K562 (cell line): ENCODE data around the gene COL4A1. TPM values are rescaled to one million over a fixed set of nuclear protein-coding genes. Genes with fewer than 3 reads are reported as not detected.

Source experiments
- ATAC-seq: fragments of 200-7000 bp; cut with Tn5 transposase; 3 replicates; pipeline ENCODE4 v1.9.1; 2020; ENCODE audit warnings: moderate library complexity
- BruUV-seq: library from RNA; stranded (reverse); fragments of 400-500 nt; replicated peaks from 2 replicates; lab custom pipeline; 2021; lab: Mats Ljungman, UMichigan
- CTCF ChIA-PET: fragments of 300-600 bp; formaldehyde crosslinking; extraction: SDS; loops from one replicate; lab custom pipeline; 2021; ENCODE audit warnings: low intra/inter-chr PET ratio; lab: Yijun Ruan, JAX
- POLR2A ChIA-PET: fragments of 300-600, 350-650 bp; sonication (Branson Sonifier 250); formaldehyde crosslinking; extraction: SDS; loops from one replicate; lab custom pipeline; 2021; ENCODE audit warnings: antibody characterized with exemption, inconsistent platforms; lab: Yijun Ruan, JAX
- DNase-seq, 4 experiments: peaks; one replicate each; pipeline versions ENCODE4 v3.0.0 to v3.0.0-alpha.2; 2011 to 2018; ENCODE audit warnings: low spot score in 3 of 4, mixed read lengths in 3 of 4; ENCODE audit errors: extremely low read depth in 1 of 4
- FAIRE-seq: peaks from 2 replicates; lab custom pipeline; 2011; peaks lifted over from hg19 to GRCh38; lab: Jason Lieb, UNC
- H2AFZ ChIP-seq: 2 replicates; pipeline ENCODE4 v1.6.0; 2011; ENCODE audit warnings: low read depth, low read length, control low read depth, inconsistent platforms
- H3K27ac ChIP-seq: fragments of 200-600 bp; 3 replicates; pipeline ENCODE4 v1.8.0; 2011; ENCODE audit warnings: low read depth, mild to moderate bottlenecking, control low read depth, inconsistent platforms, low read length, moderate library complexity, mixed read lengths; ENCODE audit errors: extremely low read depth
- H3K27me3 ChIP-seq, 2 experiments: fragments of 300-600 bp in 1 of 2; 2 replicates in 1 of 2; 3 replicates in 1 of 2; pipeline versions ENCODE4 v1.6.0 to v1.8.0; 2011; ENCODE audit warnings: inconsistent platforms in 2 of 2, low read length in 2 of 2, mild to moderate bottlenecking in 1 of 2, mixed read lengths in 1 of 2, moderate library complexity in 1 of 2; ENCODE audit not compliant: control insufficient read depth in 2 of 2, insufficient read depth in 2 of 2
- H3K36me3 ChIP-seq: fragments of 300-600 bp; 3 replicates; pipeline ENCODE4 v1.8.0; 2011; ENCODE audit warnings: mild to moderate bottlenecking, low read length, inconsistent platforms; ENCODE audit not compliant: control insufficient read depth, insufficient read depth
- H3K4me1 ChIP-seq, 2 experiments: fragments of 200-600 bp in 1 of 2; replicated peaks in 1 of 2; 2 replicates in 1 of 2; 3 replicates in 1 of 2; pipeline versions ENCODE4 v1.5.1 to v1.8.0; 2011; ENCODE audit warnings: inconsistent platforms in 2 of 2, low read length in 2 of 2, mild to moderate bottlenecking in 1 of 2, mixed read lengths in 1 of 2, moderate library complexity in 1 of 2; ENCODE audit not compliant: control insufficient read depth in 2 of 2, insufficient read depth in 2 of 2
- H3K4me2 ChIP-seq: 2 replicates; pipeline ENCODE4 v1.6.1; 2011; ENCODE audit warnings: low read length, control low read depth, inconsistent platforms, mixed read lengths; ENCODE audit not compliant: insufficient read depth
- H3K4me3 ChIP-seq: fragments of 200-600 bp; sonication (generic), shearing (Covaris generic); 2 replicates; pipeline ENCODE4 v1.5.1; 2016; ENCODE audit warnings: control low read depth, inconsistent platforms
- H3K79me2 ChIP-seq: fragments of 200-600 bp; 3 replicates; pipeline ENCODE4 v1.8.0; 2011; ENCODE audit warnings: low read length, inconsistent platforms; ENCODE audit not compliant: control insufficient read depth, insufficient read depth
- H3K9ac ChIP-seq, 2 experiments: 2 replicates each; pipeline versions ENCODE4 v1.6.0 to v1.6.1; 2011; ENCODE audit warnings: low read depth in 2 of 2, low read length in 2 of 2, control low read depth in 1 of 2, inconsistent platforms in 1 of 2, mild to moderate bottlenecking in 1 of 2, mixed read lengths in 1 of 2; ENCODE audit not compliant: insufficient read depth in 1 of 2
- H3K9me1 ChIP-seq: one replicate; pipeline ENCODE4 v1.6.0; 2011; ENCODE audit warnings: inconsistent platforms, mild to moderate bottlenecking, low read length, moderate library complexity; ENCODE audit not compliant: control insufficient read depth, insufficient read depth
- H3K9me3 ChIP-seq: replicated peaks from 2 replicates; pipeline ENCODE4 v1.5.1; 2011; ENCODE audit warnings: low read depth, low read length, inconsistent platforms; ENCODE audit not compliant: control insufficient read depth, insufficient read depth
- H4K20me1 ChIP-seq: replicated peaks from 2 replicates; pipeline ENCODE4 v1.6.1; 2011; ENCODE audit warnings: low read length, inconsistent platforms, mixed read lengths; ENCODE audit not compliant: control insufficient read depth, insufficient read depth
- HNRNPH1 ChIP-seq: fragments of 200-400 bp; formaldehyde crosslinking; optimal IDR thresholded peaks from 2 replicates; pipeline ENCODE3; 2017; ENCODE audit warnings: low read depth, mild to moderate bottlenecking, low read length, moderate library complexity
- ILK ChIP-seq: fragments of 450-650 bp; IDR thresholded peaks from 2 replicates; pipeline ENCODE4 v1.6.1; 2016; ENCODE audit warnings: missing genetic modification characterization, low read depth, mild to moderate bottlenecking, missing compliant biosample characterization, moderate library complexity, borderline replicate concordance
- MECOM ChIP-seq: fragments of 250-450 bp; sonication (Bioruptor Pico); IDR thresholded peaks from 2 replicates; pipeline ENCODE4 v1.8.0; 2022; ENCODE audit warnings: inconsistent platforms
- SAFB2 ChIP-seq: fragments of 200-400 bp; formaldehyde crosslinking; IDR thresholded peaks from 2 replicates; pipeline ENCODE4 v1.6.1; 2018; ENCODE audit warnings: borderline replicate concordance, low read length, low read depth, moderate library complexity; ENCODE audit not compliant: severe bottlenecking
- SIN3B ChIP-seq: fragments of 450-650 bp; IDR thresholded peaks from 2 replicates; pipeline ENCODE4 v1.6.1; 2017; ENCODE audit warnings: low read depth, mild to moderate bottlenecking, moderate library complexity
- SP1 ChIP-seq: sonication (generic); formaldehyde crosslinking; IDR thresholded peaks from 2 replicates; pipeline ENCODE4 v1.8.1; 2022; ENCODE audit warnings: mild to moderate bottlenecking, missing genetic modification reagents
- TEAD1 ChIP-seq, 2 experiments: fragments of 450-650 bp in 1 of 2; sonication (generic) in 1 of 2; formaldehyde crosslinking; IDR thresholded peaks; 2 replicates each; pipeline versions ENCODE4 v1.4.0 to v1.8.0; 2020 to 2022; ENCODE audit warnings: mild to moderate bottlenecking in 2 of 2, missing genetic modification reagents in 1 of 2
- ZBTB17 ChIP-seq: fragments of 450-650 bp; formaldehyde crosslinking; IDR thresholded peaks from 2 replicates; pipeline ENCODE4 v1.4.0; 2020; ENCODE audit warnings: mild to moderate bottlenecking
- ZNF232 ChIP-seq: sonication (generic); formaldehyde crosslinking; IDR thresholded peaks from 2 replicates; pipeline ENCODE4 v1.8.0; 2022; ENCODE audit warnings: mild to moderate bottlenecking, missing genetic modification reagents
- ZNF445 ChIP-seq: fragments of 250-450 bp; sonication (Bioruptor Pico); IDR thresholded peaks from 2 replicates; pipeline ENCODE4 v1.4.0; 2020; ENCODE audit warnings: low read depth, mild to moderate bottlenecking, moderate library complexity
- ZNF699 ChIP-seq: fragments of 250-450 bp; sonication (Bioruptor Pico); IDR thresholded peaks from 2 replicates; pipeline ENCODE4 v1.8.0; 2021; ENCODE audit warnings: mild to moderate bottlenecking, moderate library complexity; ENCODE audit not compliant: insufficient replicate concordance
- WGBS: fragments of 100-300 bp; shearing (Covaris generic); methylation state at CpG from one replicate; pipeline ENCODE4 v1.1.6; 2016; ENCODE audit warnings: low coverage, mixed read lengths; ENCODE audit not compliant: insufficient coverage; ENCODE audit errors: missing lambda C conversion rate; 5-methylcytosine and 5-hydroxymethylcytosine counted together
- in situ Hi-C: fragments of 300-500 bp; cut with MboI; formaldehyde crosslinking; loops from 4 replicates; pipeline ENCODE4 v1.15.0; 2018; ENCODE audit warnings: inconsistent platforms, mixed read lengths
- intact Hi-C: fragments of 100-400 bp; cut with micrococcal nuclease; formaldehyde crosslinking; loops from 2 replicates; pipeline ENCODE4 v1.14.2; 2022
- polyA plus RNA-seq, 8 experiments: library from polyadenylated mRNA; depleted of rRNA in 4 of 8; stranded (reverse) in 5 of 8; unstranded in 3 of 8; fragments of >200 nt; fragmentation: Nextera tagmentation in 2 of 8; fragmentation: Illumina TruSeq in 1 of 8; extraction: Ambion mirVana in 2 of 8; extraction: Trizol in 1 of 8; gene quantifications; 2 replicates each; pipeline versions ENCODE4 v1.2.1 to v1.2.3, GENCODE V29; 2011 to 2014; ENCODE audit warnings: inconsistent platforms in 1 of 8, missing spikeins in 1 of 8
- total RNA-seq, 7 experiments: library from RNA; depleted of rRNA in 6 of 7; stranded (reverse); fragments of >200 nt in 6 of 7; fragmentation: Illumina TruSeq in 2 of 7; extraction: Trizol in 2 of 7; gene quantifications; 2 replicates each; pipeline versions ENCODE4 v1.2.1 to v1.2.3, GENCODE V29; 2011 to 2021; ENCODE audit warnings: low replicate concordance in 1 of 7
- TF ChIP-seq, protein P1 (sequence below): fragments of 450-650 bp; formaldehyde crosslinking; IDR thresholded peaks from 2 replicates; pipeline ENCODE4 v1.4.0; 2022; ENCODE audit warnings: missing genetic modification characterization
- TF ChIP-seq, protein P2 (sequence below): fragments of 450-650 bp; formaldehyde crosslinking; IDR thresholded peaks from 2 replicates; pipeline ENCODE4 v1.4.0; 2020; ENCODE audit warnings: mild to moderate bottlenecking
- TF ChIP-seq, protein P3 (sequence below): fragments of 250-450 bp; sonication (Bioruptor Pico); IDR thresholded peaks from 2 replicates; pipeline ENCODE4 v1.5.0; 2021

COL4A1 gene
- total and polyA plus RNA-seq, 9 of the 15 experiments (the other 6 are each of a cell fraction or from before 2014, with no cell fraction given) = 0.35 TPM; not detected in 8

DNA sequence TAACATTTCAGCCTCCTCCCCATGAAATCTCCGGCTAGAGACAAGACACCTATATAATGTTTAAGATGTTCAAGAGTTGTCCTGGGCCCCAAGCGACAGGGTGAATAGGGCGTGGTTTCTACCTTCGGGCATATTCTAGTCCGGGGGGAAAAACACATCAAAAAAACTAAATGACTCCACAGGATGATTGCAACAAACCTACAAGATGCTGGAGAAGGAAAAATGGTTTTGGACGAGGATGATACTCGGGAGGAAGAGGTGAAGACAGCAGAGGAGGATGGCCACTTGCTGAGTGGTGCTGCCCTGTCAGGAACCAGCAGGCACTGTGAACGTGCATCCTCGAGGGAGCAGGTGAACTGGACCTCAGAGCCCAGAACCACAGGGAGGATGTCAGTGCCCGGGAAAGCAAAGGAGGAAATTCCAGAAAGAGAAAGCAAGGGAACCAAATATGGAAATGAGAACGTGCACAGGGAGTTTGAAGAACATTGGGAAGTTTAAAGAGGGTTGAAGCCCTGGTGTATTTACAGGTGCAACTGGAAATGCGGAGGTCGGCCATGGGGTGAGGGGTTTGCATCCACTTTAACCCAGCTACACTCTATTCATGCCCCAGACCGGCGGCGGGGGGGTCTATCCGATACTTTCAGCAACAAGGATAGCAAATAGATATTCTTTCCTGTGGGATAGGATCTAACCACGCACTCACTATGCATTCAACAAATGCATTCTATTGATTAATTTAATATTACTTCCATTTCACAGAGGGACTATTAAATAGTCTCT lies 50.6 kb downstream of the COL4A1 start:
- no peaks in the 10 kb centered on the region for H3K9me3 ChIP-seq
- no peaks in the 10 kb centered on the region for H3K9me1 ChIP-seq
- H3K79me2 ChIP-seq = no peaks in the 10 kb centered on the region
- TF ChIP-seq, protein P1, sequence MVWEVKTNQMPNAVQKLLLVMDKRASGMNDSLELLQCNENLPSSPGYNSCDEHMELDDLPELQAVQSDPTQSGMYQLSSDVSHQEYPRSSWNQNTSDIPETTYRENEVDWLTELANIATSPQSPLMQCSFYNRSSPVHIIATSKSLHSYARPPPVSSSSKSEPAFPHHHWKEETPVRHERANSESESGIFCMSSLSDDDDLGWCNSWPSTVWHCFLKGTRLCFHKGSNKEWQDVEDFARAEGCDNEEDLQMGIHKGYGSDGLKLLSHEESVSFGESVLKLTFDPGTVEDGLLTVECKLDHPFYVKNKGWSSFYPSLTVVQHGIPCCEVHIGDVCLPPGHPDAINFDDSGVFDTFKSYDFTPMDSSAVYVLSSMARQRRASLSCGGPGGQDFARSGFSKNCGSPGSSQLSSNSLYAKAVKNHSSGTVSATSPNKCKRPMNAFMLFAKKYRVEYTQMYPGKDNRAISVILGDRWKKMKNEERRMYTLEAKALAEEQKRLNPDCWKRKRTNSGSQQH (CRISPR knock-in tag) = no peak
- TF ChIP-seq, protein P2, sequence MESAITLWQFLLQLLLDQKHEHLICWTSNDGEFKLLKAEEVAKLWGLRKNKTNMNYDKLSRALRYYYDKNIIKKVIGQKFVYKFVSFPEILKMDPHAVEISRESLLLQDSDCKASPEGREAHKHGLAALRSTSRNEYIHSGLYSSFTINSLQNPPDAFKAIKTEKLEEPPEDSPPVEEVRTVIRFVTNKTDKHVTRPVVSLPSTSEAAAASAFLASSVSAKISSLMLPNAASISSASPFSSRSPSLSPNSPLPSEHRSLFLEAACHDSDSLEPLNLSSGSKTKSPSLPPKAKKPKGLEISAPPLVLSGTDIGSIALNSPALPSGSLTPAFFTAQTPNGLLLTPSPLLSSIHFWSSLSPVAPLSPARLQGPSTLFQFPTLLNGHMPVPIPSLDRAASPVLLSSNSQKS (CRISPR knock-in tag) = no peak
- no peak for TF ChIP-seq ZBTB17
- TF ChIP-seq SIN3B = no peak
- no peak for TF ChIP-seq ZNF699 (CRISPR knock-in tag)
- TF ChIP-seq TEAD1 (CRISPR knock-in tag; IDR thresholded peaks at IDR 0.05) = no peak
- no peak for TF ChIP-seq MECOM
- TF ChIP-seq, protein P3, sequence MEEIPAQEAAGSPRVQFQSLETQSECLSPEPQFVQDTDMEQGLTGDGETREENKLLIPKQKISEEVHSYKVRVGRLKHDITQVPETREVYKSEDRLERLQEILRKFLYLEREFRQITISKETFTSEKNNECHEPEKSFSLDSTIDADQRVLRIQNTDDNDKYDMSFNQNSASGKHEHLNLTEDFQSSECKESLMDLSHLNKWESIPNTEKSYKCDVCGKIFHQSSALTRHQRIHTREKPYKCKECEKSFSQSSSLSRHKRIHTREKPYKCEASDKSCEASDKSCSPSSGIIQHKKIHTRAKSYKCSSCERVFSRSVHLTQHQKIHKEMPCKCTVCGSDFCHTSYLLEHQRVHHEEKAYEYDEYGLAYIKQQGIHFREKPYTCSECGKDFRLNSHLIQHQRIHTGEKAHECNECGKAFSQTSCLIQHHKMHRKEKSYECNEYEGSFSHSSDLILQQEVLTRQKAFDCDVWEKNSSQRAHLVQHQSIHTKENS (CRISPR knock-in tag) = no peak
- no peak for TF ChIP-seq ZNF445
- no peak for TF ChIP-seq SP1
- TF ChIP-seq ILK (tag) = no peak
- no peak for TF ChIP-seq SAFB2
- TF ChIP-seq ZNF232 (CRISPR knock-in tag) = no peak
- TF ChIP-seq HNRNPH1 = no peak
- WGBS = 1% methylated on average over 17 of the region's 18 CpGs
- in situ Hi-C loops (no loop called here), intact Hi-C loops (no loop called here)
- ATAC-seq (no peak), FAIRE-seq (no peak), DNase-seq (no peak)
- no peaks in the 10 kb centered on the region for H3K4me1 ChIP-seq
- H3K27me3 ChIP-seq = peaks cover 0 to 7% of the 10 kb centered on the region in 2 experiments; a peak in 2 of 5 replicates
- POLR2A ChIA-PET = no interaction called here
- H4K20me1 ChIP-seq = no peaks in the 10 kb centered on the region
- H3K4me3 ChIP-seq = no peak overlapping the region
- H3K9ac ChIP-seq = no peak overlapping the region
- H3K36me3 ChIP-seq = no peaks in the 10 kb centered on the region
- H3K27ac ChIP-seq = no peak overlapping the region
- CTCF ChIA-PET = no interaction called here
- no peak overlapping the region for H3K4me2 ChIP-seq
- no peak overlapping the region for H2AFZ ChIP-seq
- BruUV-seq = no TSS peak
